ENCODE results near the gene SATB1.

SATB1 gene

DNA sequence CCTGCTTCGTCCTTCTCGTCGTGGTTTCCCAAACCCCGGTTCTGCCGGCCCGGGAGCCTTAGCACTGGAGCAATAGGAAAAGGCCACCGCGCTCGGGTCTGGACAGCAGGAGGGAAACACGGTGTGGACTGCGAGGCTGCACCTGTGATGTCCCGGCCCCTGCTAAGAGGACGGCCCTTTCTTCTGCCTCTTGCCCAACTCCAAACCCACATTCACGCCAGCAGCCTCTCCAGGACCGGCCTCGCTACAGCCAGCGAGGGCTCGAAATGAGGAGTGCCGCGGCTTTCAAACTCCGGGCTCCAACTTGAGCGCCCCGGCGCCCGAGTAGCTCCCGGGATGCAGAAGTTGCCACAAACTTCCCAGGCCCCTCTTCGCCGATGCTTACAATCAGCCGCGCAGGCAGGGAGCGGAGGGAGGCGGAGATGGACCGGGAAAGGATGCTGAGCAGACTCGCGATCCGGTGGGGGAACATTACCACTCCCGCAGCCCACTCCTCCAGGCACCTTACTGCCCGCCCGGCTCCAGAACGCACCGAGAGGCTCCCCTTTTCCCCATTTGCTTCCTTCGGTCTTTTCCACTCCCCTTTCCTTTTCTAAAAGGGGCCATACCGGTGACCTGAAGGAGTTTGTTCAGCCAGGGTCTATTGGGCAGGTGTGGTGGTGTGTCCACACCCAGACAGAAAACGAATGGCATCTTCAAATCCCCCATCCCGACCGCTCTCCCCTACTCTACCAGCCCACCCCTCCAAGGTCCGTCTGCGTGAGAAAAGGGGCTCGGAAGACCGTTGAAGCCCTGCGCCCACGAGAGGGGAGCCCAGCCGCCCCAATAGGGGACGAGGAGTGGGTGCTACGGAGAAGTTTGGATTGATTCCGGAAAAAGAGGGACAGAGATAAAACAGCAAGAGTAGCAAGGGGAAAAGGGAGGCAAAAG, 18.8 kb upstream of the SATB1 start:
- TF ChIP-seq MYC (IDR thresholded peaks at IDR 0.05; ENCODE audit: low read depth, low read length), result peak; percentile 76
- TF ChIP-seq POLR2A (IDR thresholded peaks at IDR 0.05; ENCODE audit: extremely low read depth, insufficient read length), result no peak
- DNase-seq (ENCODE audit: low read depth), result peak; percentile 50
- H3K4me3 ChIP-seq (ENCODE audit: low read depth, low read length), result peak overlapping the region; percentile 64

DNA sequence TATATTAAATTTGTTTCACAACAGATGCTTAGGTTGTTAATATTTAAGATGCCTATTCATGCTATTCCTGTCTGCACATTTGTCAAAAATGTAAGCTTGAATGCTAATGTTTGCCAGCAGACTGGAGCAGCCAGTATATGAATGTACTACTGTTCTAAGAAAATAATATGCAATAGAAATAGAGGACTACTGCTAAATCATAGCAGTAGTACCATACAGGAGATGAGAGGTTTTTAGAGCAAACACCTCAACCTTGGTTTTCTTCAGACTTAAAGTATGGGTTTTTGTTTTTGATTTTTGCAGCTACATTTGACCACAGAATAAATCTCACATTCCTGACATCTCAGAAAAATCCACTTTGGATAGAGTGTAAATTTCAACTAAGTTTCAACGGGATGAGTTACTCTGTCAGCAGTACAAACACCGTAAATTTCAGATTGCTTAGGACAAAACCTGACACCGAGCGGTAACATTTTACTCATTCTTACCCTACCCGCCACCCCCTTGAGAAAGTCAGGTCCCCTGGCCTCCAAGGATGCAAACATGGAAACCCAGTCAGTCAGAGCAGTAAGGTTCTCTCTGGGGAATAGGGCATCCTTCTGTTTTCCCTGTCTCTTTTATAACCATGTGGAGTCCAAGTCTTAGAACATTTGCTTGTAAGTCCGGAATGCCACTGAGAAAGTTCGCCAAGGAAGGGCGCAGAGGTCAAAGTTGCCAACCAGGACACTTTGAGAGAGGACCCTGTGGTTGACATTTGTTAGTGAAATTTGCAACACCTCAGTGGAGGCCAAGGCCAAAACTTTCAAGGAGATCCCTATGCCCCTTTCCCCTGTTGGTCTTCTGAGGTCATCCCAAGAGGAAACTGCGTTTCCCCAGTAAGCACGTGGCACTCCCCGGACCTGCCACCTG, 17.9 kb upstream of the SATB1 start:
- DNase-seq (ENCODE audit: low read depth), result no peak
- H3K4me3 ChIP-seq (ENCODE audit: low read depth, low read length), result peak overlapping the region; percentile 64
- TF ChIP-seq MAX (IDR thresholded peaks at IDR 0.05; ENCODE audit: low read depth, low read length), result peak; percentile 94
- TF ChIP-seq, protein P1, sequence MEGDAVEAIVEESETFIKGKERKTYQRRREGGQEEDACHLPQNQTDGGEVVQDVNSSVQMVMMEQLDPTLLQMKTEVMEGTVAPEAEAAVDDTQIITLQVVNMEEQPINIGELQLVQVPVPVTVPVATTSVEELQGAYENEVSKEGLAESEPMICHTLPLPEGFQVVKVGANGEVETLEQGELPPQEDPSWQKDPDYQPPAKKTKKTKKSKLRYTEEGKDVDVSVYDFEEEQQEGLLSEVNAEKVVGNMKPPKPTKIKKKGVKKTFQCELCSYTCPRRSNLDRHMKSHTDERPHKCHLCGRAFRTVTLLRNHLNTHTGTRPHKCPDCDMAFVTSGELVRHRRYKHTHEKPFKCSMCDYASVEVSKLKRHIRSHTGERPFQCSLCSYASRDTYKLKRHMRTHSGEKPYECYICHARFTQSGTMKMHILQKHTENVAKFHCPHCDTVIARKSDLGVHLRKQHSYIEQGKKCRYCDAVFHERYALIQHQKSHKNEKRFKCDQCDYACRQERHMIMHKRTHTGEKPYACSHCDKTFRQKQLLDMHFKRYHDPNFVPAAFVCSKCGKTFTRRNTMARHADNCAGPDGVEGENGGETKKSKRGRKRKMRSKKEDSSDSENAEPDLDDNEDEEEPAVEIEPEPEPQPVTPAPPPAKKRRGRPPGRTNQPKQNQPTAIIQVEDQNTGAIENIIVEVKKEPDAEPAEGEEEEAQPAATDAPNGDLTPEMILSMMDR (IDR thresholded peaks at IDR 0.05; ENCODE audit: low read depth, low read length), result no peak
- TF ChIP-seq MYC (IDR thresholded peaks at IDR 0.05; ENCODE audit: low read depth, low read length), result no peak; the same call in 1 of the 2 replicates

- H3K4me3 ChIP-seq (ENCODE audit: low read depth, low read length), result no peak overlapping the region
- TF ChIP-seq, protein P1 (IDR thresholded peaks at IDR 0.05; ENCODE audit: low read depth, low read length), result no peak
- no peak for TF ChIP-seq POLR2A (IDR thresholded peaks at IDR 0.05; ENCODE audit: extremely low read depth, insufficient read length)
- no peak for TF ChIP-seq MAX (IDR thresholded peaks at IDR 0.05; ENCODE audit: low read depth, low read length)
- TF ChIP-seq MYC (IDR thresholded peaks at IDR 0.05; ENCODE audit: low read depth, low read length), result no peak
- DNase-seq (ENCODE audit: low read depth), result no peak
Measured at GRCh38 chr3:18441551-18441950, 16.4 kb upstream of the SATB1 start.

DNA sequence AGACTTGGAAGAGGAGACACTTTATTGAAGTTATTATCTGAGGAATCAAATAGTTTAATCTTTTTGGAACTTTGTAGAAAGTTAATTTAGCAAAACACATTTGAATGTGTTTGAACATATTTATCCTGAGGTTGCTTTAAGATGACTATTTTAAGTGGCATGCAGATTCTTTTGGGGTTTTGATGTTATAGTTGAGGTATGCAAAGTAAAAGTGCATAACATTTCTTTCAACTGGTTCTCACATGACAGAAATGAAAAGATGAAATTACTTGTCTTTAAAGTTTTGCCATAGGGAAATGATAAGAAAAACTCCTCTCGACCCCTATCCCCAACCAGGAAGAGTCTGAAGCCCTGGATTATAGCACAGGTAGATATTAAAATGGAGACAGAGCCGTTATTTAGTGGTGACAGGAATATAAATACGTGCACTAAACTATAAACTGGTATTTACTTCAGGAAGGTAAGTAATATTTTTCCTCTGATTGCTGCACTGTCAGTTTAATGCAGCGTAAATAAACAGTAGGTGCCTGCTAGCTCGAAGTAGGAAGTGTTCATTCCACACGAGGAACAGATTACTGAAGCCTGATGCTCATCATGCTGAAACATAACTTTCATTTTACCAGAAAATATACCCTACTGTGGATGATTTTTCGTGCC, 15.1 kb upstream of the SATB1 start:
- H3K4me3 ChIP-seq (ENCODE audit: low read depth, low read length), result no peak overlapping the region
- DNase-seq (ENCODE audit: low read depth), result no peak
- TF ChIP-seq, protein P1 (IDR thresholded peaks at IDR 0.05; ENCODE audit: low read depth, low read length), result no peak
- no peak for TF ChIP-seq POLR2A (IDR thresholded peaks at IDR 0.05; ENCODE audit: extremely low read depth, insufficient read length)
- no peak for TF ChIP-seq MAX (IDR thresholded peaks at IDR 0.05; ENCODE audit: low read depth, low read length)
- TF ChIP-seq MYC (IDR thresholded peaks at IDR 0.05; ENCODE audit: low read depth, low read length), result no peak

GRCh38 chr3:18439281-18439680, 14.1 kb upstream of the SATB1 start:
- TF ChIP-seq POLR2A (IDR thresholded peaks at IDR 0.05; ENCODE audit: extremely low read depth, insufficient read length) (no peak), MAX (IDR thresholded peaks at IDR 0.05; ENCODE audit: low read depth, low read length) (no peak), MYC (IDR thresholded peaks at IDR 0.05; ENCODE audit: low read depth, low read length) (no peak)
- TF ChIP-seq, protein P1 (IDR thresholded peaks at IDR 0.05; ENCODE audit: low read depth, low read length), result no peak
- H3K4me3 ChIP-seq (ENCODE audit: low read depth, low read length), result no peak overlapping the region
- DNase-seq (ENCODE audit: low read depth), result no peak

Data from NB4 (cell line).